Measurements from ENCODE around the gene KPTN. TPM values are rescaled to one million over a fixed set of nuclear protein-coding genes. Genes with fewer than 3 reads are reported as not detected.

The KPTN gene
- total and polyA plus RNA-seq, 4 donors: 2.3 to 6.0 (median 4.0) TPM

DNA sequence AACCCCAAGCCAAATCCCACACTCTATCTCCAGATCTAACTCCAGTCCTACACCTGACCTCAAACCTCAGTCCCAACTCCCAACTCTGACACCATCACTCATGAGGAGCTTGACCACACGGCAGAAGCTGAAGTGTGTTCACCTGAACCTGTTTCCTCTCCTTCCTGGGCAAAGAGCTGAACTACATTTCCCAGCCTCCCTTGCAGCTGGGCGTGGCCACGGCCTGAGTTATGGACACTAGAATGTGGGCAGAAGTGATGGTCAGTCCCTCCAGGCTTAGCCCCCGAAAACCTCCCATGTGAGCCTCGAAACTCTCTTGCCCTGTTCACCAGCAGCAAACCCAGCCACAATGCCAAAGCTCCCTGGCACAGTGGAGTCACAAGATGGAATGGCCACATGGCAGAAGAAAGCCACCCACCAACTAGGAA, 45.2 kb downstream of the KPTN start:
- no peak overlapping the region for H3K4me3 ChIP-seq (ENCODE audit: low read depth in 1 of 3, low read length in 3 of 3)
- WGBS: 33% methylated on average over 5 of the region's 5 CpGs

More for the DNA sequence above, 45.2 kb downstream of the KPTN start:
- peaks cover 0 to 5% (median 4%) of the 10 kb centered on the region in 4 donors for H3K27me3 ChIP-seq (ENCODE audit: control insufficient read depth in 4 of 4, insufficient read depth in 4 of 4, low read length in 3 of 4)
- no peaks in the 10 kb centered on the region for H3K9me3 ChIP-seq (ENCODE audit: control insufficient read depth in 4 of 4, low read length in 3 of 4)
- TF ChIP-seq HNF4G (IDR thresholded peaks at IDR 0.05): no peak
- no peak for TF ChIP-seq YY1 (IDR thresholded peaks at IDR 0.05)
- TF ChIP-seq FOXA2 (IDR thresholded peaks at IDR 0.05): no peak
- TF ChIP-seq, protein P1, sequence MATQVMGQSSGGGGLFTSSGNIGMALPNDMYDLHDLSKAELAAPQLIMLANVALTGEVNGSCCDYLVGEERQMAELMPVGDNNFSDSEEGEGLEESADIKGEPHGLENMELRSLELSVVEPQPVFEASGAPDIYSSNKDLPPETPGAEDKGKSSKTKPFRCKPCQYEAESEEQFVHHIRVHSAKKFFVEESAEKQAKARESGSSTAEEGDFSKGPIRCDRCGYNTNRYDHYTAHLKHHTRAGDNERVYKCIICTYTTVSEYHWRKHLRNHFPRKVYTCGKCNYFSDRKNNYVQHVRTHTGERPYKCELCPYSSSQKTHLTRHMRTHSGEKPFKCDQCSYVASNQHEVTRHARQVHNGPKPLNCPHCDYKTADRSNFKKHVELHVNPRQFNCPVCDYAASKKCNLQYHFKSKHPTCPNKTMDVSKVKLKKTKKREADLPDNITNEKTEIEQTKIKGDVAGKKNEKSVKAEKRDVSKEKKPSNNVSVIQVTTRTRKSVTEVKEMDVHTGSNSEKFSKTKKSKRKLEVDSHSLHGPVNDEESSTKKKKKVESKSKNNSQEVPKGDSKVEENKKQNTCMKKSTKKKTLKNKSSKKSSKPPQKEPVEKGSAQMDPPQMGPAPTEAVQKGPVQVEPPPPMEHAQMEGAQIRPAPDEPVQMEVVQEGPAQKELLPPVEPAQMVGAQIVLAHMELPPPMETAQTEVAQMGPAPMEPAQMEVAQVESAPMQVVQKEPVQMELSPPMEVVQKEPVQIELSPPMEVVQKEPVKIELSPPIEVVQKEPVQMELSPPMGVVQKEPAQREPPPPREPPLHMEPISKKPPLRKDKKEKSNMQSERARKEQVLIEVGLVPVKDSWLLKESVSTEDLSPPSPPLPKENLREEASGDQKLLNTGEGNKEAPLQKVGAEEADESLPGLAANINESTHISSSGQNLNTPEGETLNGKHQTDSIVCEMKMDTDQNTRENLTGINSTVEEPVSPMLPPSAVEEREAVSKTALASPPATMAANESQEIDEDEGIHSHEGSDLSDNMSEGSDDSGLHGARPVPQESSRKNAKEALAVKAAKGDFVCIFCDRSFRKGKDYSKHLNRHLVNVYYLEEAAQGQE (IDR thresholded peaks at IDR 0.05): no peak
- no peak for TF ChIP-seq JUND (IDR thresholded peaks at IDR 0.05)
- no peak for TF ChIP-seq RXRA (IDR thresholded peaks at IDR 0.05)
- no peak for TF ChIP-seq CTCF (IDR thresholded peaks at IDR 0.05; ENCODE audit: low read depth, low read length, missing input control)
- no peak for TF ChIP-seq EGR1 (IDR thresholded peaks at IDR 0.05; ENCODE audit: low read depth in 2 of 2)
- TF ChIP-seq, protein P2, sequence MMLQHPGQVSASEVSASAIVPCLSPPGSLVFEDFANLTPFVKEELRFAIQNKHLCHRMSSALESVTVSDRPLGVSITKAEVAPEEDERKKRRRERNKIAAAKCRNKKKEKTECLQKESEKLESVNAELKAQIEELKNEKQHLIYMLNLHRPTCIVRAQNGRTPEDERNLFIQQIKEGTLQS (IDR thresholded peaks at IDR 0.05): no peak
- no peak for TF ChIP-seq TAF1 (conservative IDR thresholded peaks at IDR 0.05)
- TF ChIP-seq SP1 (IDR thresholded peaks at IDR 0.05): no peak
- TF ChIP-seq GABPA (IDR thresholded peaks at IDR 0.05 in 1 of 2, conservative IDR thresholded peaks at IDR 0.05 in 1 of 2): no peak
- TF ChIP-seq RAD21 (IDR thresholded peaks at IDR 0.05): no peak
- TF ChIP-seq HNF4A (conservative IDR thresholded peaks at IDR 0.05): no peak
- TF ChIP-seq, protein P3, sequence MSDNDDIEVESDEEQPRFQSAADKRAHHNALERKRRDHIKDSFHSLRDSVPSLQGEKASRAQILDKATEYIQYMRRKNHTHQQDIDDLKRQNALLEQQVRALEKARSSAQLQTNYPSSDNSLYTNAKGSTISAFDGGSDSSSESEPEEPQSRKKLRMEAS (IDR thresholded peaks at IDR 0.05): no peak
- no peak for TF ChIP-seq FOXA1 (IDR thresholded peaks at IDR 0.05)
- no peak for TF ChIP-seq NR2F2 (IDR thresholded peaks at IDR 0.05)
- TF ChIP-seq, protein P4, sequence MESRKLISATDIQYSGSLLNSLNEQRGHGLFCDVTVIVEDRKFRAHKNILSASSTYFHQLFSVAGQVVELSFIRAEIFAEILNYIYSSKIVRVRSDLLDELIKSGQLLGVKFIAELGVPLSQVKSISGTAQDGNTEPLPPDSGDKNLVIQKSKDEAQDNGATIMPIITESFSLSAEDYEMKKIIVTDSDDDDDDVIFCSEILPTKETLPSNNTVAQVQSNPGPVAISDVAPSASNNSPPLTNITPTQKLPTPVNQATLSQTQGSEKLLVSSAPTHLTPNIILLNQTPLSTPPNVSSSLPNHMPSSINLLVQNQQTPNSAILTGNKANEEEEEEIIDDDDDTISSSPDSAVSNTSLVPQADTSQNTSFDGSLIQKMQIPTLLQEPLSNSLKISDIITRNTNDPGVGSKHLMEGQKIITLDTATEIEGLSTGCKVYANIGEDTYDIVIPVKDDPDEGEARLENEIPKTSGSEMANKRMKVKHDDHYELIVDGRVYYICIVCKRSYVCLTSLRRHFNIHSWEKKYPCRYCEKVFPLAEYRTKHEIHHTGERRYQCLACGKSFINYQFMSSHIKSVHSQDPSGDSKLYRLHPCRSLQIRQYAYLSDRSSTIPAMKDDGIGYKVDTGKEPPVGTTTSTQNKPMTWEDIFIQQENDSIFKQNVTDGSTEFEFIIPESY (IDR thresholded peaks at IDR 0.05): no peak
- no peaks in the 10 kb centered on the region for H3K36me3 ChIP-seq (ENCODE audit: control insufficient read depth in 4 of 4, insufficient read depth in 3 of 4, low read depth in 1 of 4, low read length in 3 of 4)
- no peak overlapping the region for H3K9ac ChIP-seq (ENCODE audit: low read depth in 1 of 2, low read length in 2 of 2)
- no peak overlapping the region for H3K27ac ChIP-seq (ENCODE audit: low read depth in 1 of 2, low read length in 2 of 2)
- DNase-seq (ENCODE audit: low spot score): no peak
- H3K4me1 ChIP-seq (ENCODE audit: control insufficient read depth in 4 of 4, insufficient read depth in 4 of 4, low read length in 3 of 4): no peaks in the 10 kb centered on the region

Data from liver (tissue), 9 donors.